ENCODE results near the gene AUH. TPM values are rescaled to one million over a fixed set of nuclear protein-coding genes. Genes with fewer than 3 reads are reported as not detected.
A peak's percentile ranks its signal among the peaks of the same experiment; 100 is the strongest.

Gene AUH
- total RNA-seq, 4 donors from 2014 or later, result 23.0 to 39.2 (median 25.7) TPM

DNA sequence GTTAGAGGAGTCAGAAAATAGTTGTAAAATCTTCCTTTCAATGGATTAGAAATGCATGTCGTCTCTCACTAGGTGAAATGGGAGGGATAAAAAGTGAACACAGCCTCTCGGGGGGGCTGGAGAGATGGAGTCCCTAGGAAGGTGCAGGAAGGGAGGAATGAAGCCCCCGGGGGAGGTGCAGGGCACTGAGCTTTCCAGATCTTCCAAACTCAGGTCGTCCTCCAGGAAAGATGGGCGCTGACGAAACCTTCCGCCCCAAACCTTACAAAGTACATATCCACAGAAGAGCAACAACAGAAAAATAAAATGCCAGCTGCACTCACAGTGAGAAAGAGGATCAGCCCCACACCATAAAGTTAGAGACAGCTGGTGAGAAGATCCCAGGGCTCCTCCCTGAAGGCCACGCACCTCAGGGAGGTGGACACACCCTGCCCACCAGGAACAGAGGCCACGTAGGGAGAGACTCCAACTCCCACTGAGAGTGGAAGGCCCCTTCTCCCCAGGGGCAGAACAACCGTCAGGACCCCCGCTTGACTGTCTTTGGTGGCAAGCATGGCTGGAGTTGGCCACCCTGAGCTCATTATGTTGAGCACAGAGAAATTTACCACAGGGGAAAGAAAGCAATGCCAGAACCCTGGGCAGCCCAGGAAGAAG is 174.3 kb downstream of the AUH start:
- no peak overlapping the region for H3K4me3 ChIP-seq
- no peaks in the 10 kb centered on the region for H3K36me3 ChIP-seq
- no peaks in the 10 kb centered on the region for H3K27me3 ChIP-seq
- peak overlapping the region in 3 of 4 donors; percentile 9 to 32 (median 26) for H3K27ac ChIP-seq
- ATAC-seq, result no peak
- 87 to 100% methylated on average over 3 to 7 of the region's 11 CpGs for whole genome bisulfite sequencing, 2 donors (ENCODE audit: low coverage in 1 of 2)
- TF ChIP-seq, protein P1, sequence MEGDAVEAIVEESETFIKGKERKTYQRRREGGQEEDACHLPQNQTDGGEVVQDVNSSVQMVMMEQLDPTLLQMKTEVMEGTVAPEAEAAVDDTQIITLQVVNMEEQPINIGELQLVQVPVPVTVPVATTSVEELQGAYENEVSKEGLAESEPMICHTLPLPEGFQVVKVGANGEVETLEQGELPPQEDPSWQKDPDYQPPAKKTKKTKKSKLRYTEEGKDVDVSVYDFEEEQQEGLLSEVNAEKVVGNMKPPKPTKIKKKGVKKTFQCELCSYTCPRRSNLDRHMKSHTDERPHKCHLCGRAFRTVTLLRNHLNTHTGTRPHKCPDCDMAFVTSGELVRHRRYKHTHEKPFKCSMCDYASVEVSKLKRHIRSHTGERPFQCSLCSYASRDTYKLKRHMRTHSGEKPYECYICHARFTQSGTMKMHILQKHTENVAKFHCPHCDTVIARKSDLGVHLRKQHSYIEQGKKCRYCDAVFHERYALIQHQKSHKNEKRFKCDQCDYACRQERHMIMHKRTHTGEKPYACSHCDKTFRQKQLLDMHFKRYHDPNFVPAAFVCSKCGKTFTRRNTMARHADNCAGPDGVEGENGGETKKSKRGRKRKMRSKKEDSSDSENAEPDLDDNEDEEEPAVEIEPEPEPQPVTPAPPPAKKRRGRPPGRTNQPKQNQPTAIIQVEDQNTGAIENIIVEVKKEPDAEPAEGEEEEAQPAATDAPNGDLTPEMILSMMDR (IDR thresholded peaks at IDR 0.05), result no peak
- TF ChIP-seq POLR2A (IDR thresholded peaks at IDR 0.05), result no peak
- H3K9me3 ChIP-seq, result no peaks in the 10 kb centered on the region
- peaks cover under 1 to 28% (median 7%) of the 10 kb centered on the region in 3 donors for H3K4me1 ChIP-seq

DNA sequence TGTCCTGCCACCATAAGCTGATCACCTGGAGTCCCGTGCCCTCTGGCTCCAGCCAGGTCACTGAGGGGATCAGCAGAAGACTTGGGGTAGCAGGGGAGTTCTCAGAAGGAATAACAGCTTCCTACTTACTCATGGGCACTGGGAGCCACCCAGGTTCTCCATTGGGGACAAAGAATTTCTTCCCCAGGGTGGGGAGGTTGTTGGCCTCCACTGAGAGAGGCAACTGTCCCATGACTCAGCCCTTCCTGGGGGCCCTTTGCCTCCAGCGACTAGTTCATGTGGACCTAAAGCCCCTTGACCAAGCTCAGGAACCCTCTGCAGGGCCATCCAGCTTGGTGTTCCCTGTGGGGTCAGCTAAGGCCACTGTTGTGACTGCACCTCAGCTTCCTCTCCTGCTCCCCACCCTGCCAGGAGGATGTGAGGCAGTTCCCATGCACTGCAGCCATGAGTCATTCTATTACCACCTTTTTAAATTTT is 175.0 kb downstream of the AUH start:
- Histone ChIP-seq H3K4me1 (peaks cover 0 to 20% (median 0%) of the 10 kb centered on the region in 3 donors), H3K4me3 (no peak overlapping the region), H3K36me3 (no peaks in the 10 kb centered on the region), H3K27ac (no peak overlapping the region), H3K27me3 (no peaks in the 10 kb centered on the region), H3K9me3 (no peaks in the 10 kb centered on the region)
- TF ChIP-seq POLR2AphosphoS5 (IDR thresholded peaks at IDR 0.05) (no peak), EP300 (IDR thresholded peaks at IDR 0.05) (no peak), POLR2A (IDR thresholded peaks at IDR 0.05) (no peak)
- TF ChIP-seq, protein P1 (IDR thresholded peaks at IDR 0.05), result no peak
- WGBS, 2 donors (ENCODE audit: low coverage in 1 of 2), result 100% methylated on average over 1 of the region's 2 CpGs; no CpG with 5 or more reads in 1 of the 2 donors
- no peak for ATAC-seq

DNA sequence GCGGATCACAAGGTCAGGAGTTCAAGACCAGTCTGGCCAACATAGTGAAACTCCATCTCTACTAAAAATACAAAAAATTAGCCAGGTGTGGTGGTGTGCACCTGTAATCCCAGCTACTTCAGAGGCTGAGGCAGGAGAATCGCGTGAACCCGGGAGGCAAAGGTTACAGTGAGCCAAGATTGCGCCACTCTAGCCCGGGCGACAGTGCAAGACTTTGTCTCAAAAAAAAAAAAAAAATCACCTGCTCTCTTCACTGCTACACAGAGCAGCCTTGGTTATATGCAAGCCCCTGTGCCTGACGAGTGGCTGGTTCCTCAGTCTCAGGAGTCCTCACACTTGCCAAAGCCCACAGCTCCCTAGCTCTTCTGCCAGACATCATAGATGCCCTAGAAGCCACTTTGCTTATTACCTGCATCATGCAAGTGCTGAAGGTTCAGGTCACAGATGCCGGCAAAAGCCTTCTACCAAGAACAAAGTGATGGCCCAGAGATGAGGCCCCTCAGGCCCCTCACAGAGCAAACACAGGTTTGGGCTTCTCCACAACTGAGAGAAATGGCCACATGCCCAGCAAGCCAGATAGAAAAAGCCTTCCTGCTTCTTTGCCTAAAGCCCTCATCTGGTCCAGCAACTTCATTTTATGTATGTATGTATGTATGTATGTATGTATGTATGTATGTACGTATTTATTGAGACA is 176.4 kb downstream of the AUH start:
- Histone ChIP-seq H3K36me3 (no peaks in the 10 kb centered on the region), H3K4me3 (no peak overlapping the region), H3K27ac (no peak overlapping the region), H3K4me1 (peaks cover 0 to 13% (median 0%) of the 10 kb centered on the region in 3 donors), H3K27me3 (no peaks in the 10 kb centered on the region), H3K9me3 (no peaks in the 10 kb centered on the region)
- ATAC-seq, result no peak
- TF ChIP-seq, protein P1 (IDR thresholded peaks at IDR 0.05), result no peak
- TF ChIP-seq POLR2AphosphoS5 (IDR thresholded peaks at IDR 0.05) (no peak), POLR2A (IDR thresholded peaks at IDR 0.05) (no peak)
- 92 to 96% methylated on average over 8 to 9 of the region's 10 CpGs for WGBS, 2 donors (ENCODE audit: low coverage in 1 of 2)

DNA sequence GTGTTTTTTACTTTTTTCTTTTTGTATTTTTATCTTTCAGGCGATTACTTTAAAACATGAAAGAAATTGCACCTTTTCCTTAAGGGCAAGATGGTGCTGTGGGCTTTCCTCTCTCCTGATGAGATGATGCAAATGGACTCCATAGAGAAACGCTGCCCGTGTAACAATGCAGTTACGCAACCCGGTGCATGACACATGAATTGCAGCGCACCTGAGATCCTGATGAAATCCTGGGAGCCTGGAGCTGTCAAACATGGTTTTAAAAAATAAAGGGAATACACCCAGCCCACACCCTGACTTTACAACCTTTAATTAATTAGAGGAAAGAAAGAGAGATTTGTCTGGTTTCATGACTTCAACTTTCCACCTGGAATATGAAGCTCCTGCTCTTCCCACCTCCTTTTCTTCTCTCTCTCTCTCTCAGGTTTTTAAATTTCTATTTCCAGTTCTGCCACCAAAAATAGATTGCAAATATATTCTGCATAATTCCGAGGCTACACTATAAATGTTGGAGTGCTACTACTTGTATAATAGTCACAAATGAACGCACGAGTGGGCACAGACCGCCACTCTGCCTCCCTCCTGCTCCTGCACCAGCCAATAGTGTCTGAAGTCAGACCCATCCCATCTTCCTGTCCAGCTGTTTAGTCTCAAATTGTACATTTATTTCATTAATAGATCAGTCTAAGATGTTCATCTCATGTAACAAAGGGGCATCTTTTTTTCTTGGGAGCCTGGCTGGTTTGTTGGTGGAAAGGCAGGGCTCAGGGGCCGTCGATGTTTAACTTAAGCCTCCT is 179.1 kb downstream of the AUH start:
- Histone ChIP-seq H3K4me3 (no peak overlapping the region), H3K9me3 (no peaks in the 10 kb centered on the region), H3K27me3 (no peaks in the 10 kb centered on the region), H3K27ac (no peak overlapping the region), H3K4me1 (peaks cover 0 to 8% (median 0%) of the 10 kb centered on the region in 3 donors), H3K36me3 (no peaks in the 10 kb centered on the region)
- no peak for ATAC-seq
- 76 to 90% methylated on average over 11 to 12 of the region's 12 CpGs for WGBS, 2 donors (ENCODE audit: low coverage in 1 of 2)
- TF ChIP-seq POLR2A (IDR thresholded peaks at IDR 0.05) (no peak), POLR2AphosphoS5 (IDR thresholded peaks at IDR 0.05) (no peak), EP300 (IDR thresholded peaks at IDR 0.05) (no peak)
- TF ChIP-seq, protein P1 (IDR thresholded peaks at IDR 0.05), result no peak

All from gastroesophageal sphincter (tissue), 4 donors.